Caki2 (cell line): Measurements from ENCODE around the gene ZBTB47. TPM values are rescaled to one million over a fixed set of nuclear protein-coding genes. Genes with fewer than 3 reads are reported as not detected.

ENCODE experiments used
- DNase-seq: peaks from one replicate; pipeline ENCODE4 v3.0.0-alpha.2; 2015; ENCODE audit warnings: low read depth
- in situ Hi-C: cut with HindIII; loops from 2 replicates; pipeline ENCODE4 v1.10.0; 2016; ENCODE audit warnings: low sequenced_read_pairs, low pct_unique_long_range_greater_than_20kb, mixed read lengths
- total RNA-seq: library from RNA; depleted of rRNA; stranded (reverse); fragments of >200 nt; shearing (Covaris generic); gene quantifications from 2 replicates; pipeline ENCODE4 v1.2.3, GENCODE V29; 2014; ENCODE audit warnings: low replicate concordance

ZBTB47 gene
- total RNA-seq, 1 experiment from 2014 or later: 3.9 TPM

GRCh38 chr3:42702982-42703694 is 49.6 kb downstream of the ZBTB47 start:
- in situ Hi-C loops: no loop called here

GRCh38 chr3:42703695-42704025 is 50.2 kb downstream of the ZBTB47 start:
- DNase-seq: no peak
- in situ Hi-C loops: no loop called here

More at GRCh38 chr3:42702982-42703694, 49.6 kb downstream of the ZBTB47 start:
- DNase-seq: no peak

- in situ Hi-C loops: no loop called here
- no peak for DNase-seq
Measured at GRCh38 chr3:42704136-42704841, 50.8 kb downstream of the ZBTB47 start.

GRCh38 chr3:42705058-42705767 is 51.7 kb downstream of the ZBTB47 start:
- no peak for DNase-seq
- in situ Hi-C loops: no loop called here

GRCh38 chr3:42705962-42706585 is 52.6 kb downstream of the ZBTB47 start:
- in situ Hi-C loops: no loop called here
- DNase-seq: no peak

GRCh38 chr3:42706721-42707619 is 53.5 kb downstream of the ZBTB47 start:
- in situ Hi-C loops: no loop called here
- DNase-seq: no peak

GRCh38 chr3:42707620-42708355 is 54.3 kb downstream of the ZBTB47 start:
- in situ Hi-C loops: no loop called here
- DNase-seq: no peak

- in situ Hi-C loops: no loop called here
- no peak for DNase-seq
Measured at GRCh38 chr3:42708611-42709151, 55.2 kb downstream of the ZBTB47 start.

- in situ Hi-C loops: no loop called here
Measured at GRCh38 chr3:42709621-42710020, 56.1 kb downstream of the ZBTB47 start.

GRCh38 chr3:42710323-42711021 is 57.0 kb downstream of the ZBTB47 start:
- no peak for DNase-seq
- in situ Hi-C loops: no loop called here

More at GRCh38 chr3:42709621-42710020, 56.1 kb downstream of the ZBTB47 start:
- no peak for DNase-seq

- no peak for DNase-seq
- in situ Hi-C loops: no loop called here
Measured at GRCh38 chr3:42711491-42712343, 58.2 kb downstream of the ZBTB47 start.

- no peak for DNase-seq
- in situ Hi-C loops: no loop called here
Measured at GRCh38 chr3:42712344-42712648, 58.8 kb downstream of the ZBTB47 start.

- in situ Hi-C loops: no loop called here
- DNase-seq: no peak
Measured at GRCh38 chr3:42712688-42713372, 59.3 kb downstream of the ZBTB47 start.

- in situ Hi-C loops: no loop called here
Measured at GRCh38 chr3:42713747-42714146, 60.2 kb downstream of the ZBTB47 start.

GRCh38 chr3:42714171-42714852 is 60.8 kb downstream of the ZBTB47 start:
- in situ Hi-C loops: no loop called here
- no peak for DNase-seq

More at GRCh38 chr3:42713747-42714146, 60.2 kb downstream of the ZBTB47 start:
- no peak for DNase-seq
